Neutrophil (primary cell): ENCODE data around the gene STN1.

Source experiments
- H3K27ac ChIP-seq: fragments of 200-600 bp; sonication (generic); 2 replicates; pipeline ENCODE4 v1.5.1; 2016; ENCODE audit warnings: mild to moderate bottlenecking, moderate library complexity
- H3K27me3 ChIP-seq: fragments of 200-600 bp; sonication (generic); 2 replicates; pipeline ENCODE4 v1.6.0; 2016; ENCODE audit warnings: mild to moderate bottlenecking
- H3K36me3 ChIP-seq: fragments of 200-600 bp; sonication (generic); 2 replicates; pipeline ENCODE4 v1.5.1; 2017
- H3K4me1 ChIP-seq, 2 experiments: fragments of 200-600 bp in 1 of 2; sonication (generic) in 1 of 2; 1 replicate in 1 of 2; 2 replicates in 1 of 2; pipeline versions ENCODE4 v1.5.1 to v1.6.1; 2013 to 2016; ENCODE audit warnings: low read depth in 1 of 2, low read length in 1 of 2, mild to moderate bottlenecking in 1 of 2, moderate library complexity in 1 of 2; ENCODE audit not compliant: control insufficient read depth in 1 of 2, insufficient read depth in 1 of 2
- H3K4me3 ChIP-seq, 2 experiments: fragments of 200-600 bp in 1 of 2; sonication (generic) in 1 of 2; 1 replicate in 1 of 2; 2 replicates in 1 of 2; pipeline ENCODE4 v1.5.1; 2013 to 2016; ENCODE audit warnings: low read depth in 1 of 2, low read length in 1 of 2, mild to moderate bottlenecking in 1 of 2, moderate library complexity in 1 of 2
- H3K9me3 ChIP-seq: fragments of 200-600 bp; sonication (generic); 2 replicates; pipeline ENCODE4 v1.5.1; 2016
- CTCF ChIP-seq: fragments of 200-600 bp; sonication (generic); IDR thresholded peaks from 2 replicates; pipeline ENCODE4 v1.5.1; 2016; ENCODE audit warnings: antibody characterized with exemption

Gene STN1

GRCh38 chr10:103928784-103929183 is 10.8 kb upstream of the STN1 start:
- no peaks in the 10 kb centered on the region for H3K36me3 ChIP-seq
- no peaks in the 10 kb centered on the region for H3K9me3 ChIP-seq
- no peak overlapping the region for H3K27ac ChIP-seq
- no peaks in the 10 kb centered on the region for H3K4me1 ChIP-seq
- no peak for TF ChIP-seq CTCF
- H3K4me3 ChIP-seq, result no peak overlapping the region
- H3K27me3 ChIP-seq, result no peaks in the 10 kb centered on the region

GRCh38 chr10:103926722-103927319 is 8.8 kb upstream of the STN1 start:
- Histone ChIP-seq H3K4me3 (no peak overlapping the region), H3K9me3 (no peaks in the 10 kb centered on the region), H3K4me1 (no peaks in the 10 kb centered on the region), H3K36me3 (no peaks in the 10 kb centered on the region), H3K27me3 (no peaks in the 10 kb centered on the region), H3K27ac (no peak overlapping the region)
- TF ChIP-seq CTCF, result no peak

DNA sequence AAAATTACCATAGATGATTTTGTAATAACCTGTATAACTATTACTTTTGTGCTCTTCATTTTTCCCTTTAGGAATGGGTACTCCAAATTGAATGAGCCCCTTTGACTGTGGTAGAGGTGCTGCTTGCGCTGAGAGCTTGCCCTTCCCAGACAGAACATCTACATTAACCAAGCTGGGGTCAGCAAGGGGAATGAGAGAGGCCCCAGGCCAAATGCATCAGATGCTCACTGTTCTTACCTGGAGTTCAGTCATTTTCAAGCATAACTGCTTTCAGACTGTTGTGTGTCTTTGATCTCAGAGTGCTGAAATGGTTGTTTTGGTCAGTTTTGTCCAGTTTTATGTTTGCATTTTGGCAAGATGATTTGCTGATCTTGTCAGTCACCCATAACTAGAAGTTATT is 7.6 kb upstream of the STN1 start:
- no peaks in the 10 kb centered on the region for H3K36me3 ChIP-seq
- no peaks in the 10 kb centered on the region for H3K4me1 ChIP-seq
- H3K9me3 ChIP-seq, result no peaks in the 10 kb centered on the region
- TF ChIP-seq CTCF, result no peak
- no peak overlapping the region for H3K27ac ChIP-seq
- H3K4me3 ChIP-seq, result no peak overlapping the region
- no peaks in the 10 kb centered on the region for H3K27me3 ChIP-seq

GRCh38 chr10:103923502-103923901 is 5.5 kb upstream of the STN1 start:
- H3K4me1 ChIP-seq, result peaks cover 5% of the 10 kb centered on the region in 2 experiments
- no peak for TF ChIP-seq CTCF
- H3K9me3 ChIP-seq, result no peaks in the 10 kb centered on the region
- no peak overlapping the region for H3K27ac ChIP-seq
- H3K36me3 ChIP-seq, result no peaks in the 10 kb centered on the region
- H3K27me3 ChIP-seq, result no peaks in the 10 kb centered on the region
- H3K4me3 ChIP-seq, result no peak overlapping the region

DNA sequence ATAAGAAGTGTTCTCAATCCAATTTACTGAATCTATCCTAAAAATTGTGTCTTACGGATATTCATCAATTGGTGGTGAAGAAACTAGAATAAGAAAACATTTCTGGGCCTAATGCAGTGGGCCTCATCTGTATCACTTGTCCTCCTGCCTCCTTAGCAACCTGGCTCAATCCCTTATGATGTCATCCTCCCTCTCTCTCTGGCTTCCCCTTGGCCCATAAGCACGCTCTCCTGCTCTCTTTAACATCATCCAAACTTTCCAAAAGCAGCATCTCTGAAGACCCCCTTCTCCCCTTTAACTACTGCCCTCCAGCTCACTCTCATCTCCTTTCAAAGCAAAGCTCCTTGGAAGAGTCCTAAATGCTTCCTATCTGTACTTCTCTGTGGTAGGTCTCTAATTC is 4.7 kb upstream of the STN1 start:
- H3K27me3 ChIP-seq, result no peaks in the 10 kb centered on the region

More for the DNA sequence above, 4.7 kb upstream of the STN1 start:
- Histone ChIP-seq H3K4me1 (peaks cover 8% of the 10 kb centered on the region in 2 experiments), H3K36me3 (no peaks in the 10 kb centered on the region), H3K9me3 (no peaks in the 10 kb centered on the region), H3K27ac (no peak overlapping the region), H3K4me3 (no peak overlapping the region)
- no peak for TF ChIP-seq CTCF
